ENCODE measurements around the gene PCDHGA2.
"Not testable (repeated sequence)": the region's sequence is repeated elsewhere in the genome, so short reads cannot be mapped to it uniquely, and the experiment has no call there.

Gene PCDHGA2

DNA sequence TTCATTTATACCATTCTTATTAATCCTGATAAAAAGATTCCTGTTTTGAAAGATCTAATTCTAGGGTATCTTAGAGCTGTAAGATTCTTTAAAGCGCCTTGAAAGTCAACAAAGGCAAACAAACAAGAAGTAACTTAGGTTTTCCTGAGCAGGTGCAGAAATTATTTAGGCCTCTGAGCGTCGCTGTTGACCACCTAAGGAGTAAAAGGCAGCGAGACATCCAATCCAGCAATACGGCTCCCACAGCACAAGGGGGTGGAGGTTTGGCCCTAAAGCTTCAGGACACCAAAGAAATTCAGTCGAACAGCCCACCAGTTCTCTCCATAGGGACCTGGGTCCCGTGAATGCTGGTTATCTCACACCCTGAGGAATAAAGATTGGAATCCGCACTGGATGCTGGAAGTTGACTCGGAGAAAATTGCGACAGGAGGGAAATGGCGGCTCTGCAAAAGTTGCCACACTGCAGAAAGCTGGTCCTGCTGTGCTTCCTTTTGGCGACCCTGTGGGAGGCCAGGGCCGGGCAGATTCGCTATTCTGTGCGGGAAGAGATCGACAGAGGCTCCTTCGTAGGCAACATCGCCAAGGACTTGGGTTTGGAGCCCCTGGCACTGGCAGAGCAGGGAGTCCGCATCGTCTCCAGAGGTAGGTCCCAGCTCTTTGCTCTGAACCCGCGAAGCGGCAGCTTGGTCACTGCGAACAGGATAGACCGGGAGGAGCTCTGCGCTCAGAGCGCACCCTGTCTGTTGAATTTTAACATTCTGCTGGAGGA is at the start of gene PCDHGA2:
TSS of gene PCDHGA2 (plus strand) at position 223 of the 769 bp plus-strand sequence.
- no peak for DNase-seq (ENCODE audit: low read depth)

DNA sequence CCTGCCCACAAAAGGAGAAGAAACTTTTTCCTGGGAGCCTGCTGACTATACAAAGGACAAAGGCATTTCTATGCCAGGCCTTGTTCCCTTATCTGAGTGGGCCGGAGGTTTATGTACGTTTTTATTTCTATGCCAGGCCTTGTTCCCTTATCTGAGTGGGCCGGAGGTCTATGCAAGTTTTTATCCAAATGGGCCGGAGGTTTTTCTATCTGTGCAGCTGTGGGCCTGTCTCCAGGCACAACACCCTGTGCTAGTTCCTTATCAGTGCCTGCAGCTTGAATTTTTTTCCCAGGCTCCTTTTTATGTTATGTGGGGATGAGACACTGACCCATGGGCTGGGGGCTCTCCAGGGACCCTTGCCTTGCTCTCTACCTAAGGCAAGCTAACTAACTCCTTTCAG is 40.2 kb upstream of the PCDHGA2 start:
- no peak for DNase-seq (ENCODE audit: low read depth)

DNA sequence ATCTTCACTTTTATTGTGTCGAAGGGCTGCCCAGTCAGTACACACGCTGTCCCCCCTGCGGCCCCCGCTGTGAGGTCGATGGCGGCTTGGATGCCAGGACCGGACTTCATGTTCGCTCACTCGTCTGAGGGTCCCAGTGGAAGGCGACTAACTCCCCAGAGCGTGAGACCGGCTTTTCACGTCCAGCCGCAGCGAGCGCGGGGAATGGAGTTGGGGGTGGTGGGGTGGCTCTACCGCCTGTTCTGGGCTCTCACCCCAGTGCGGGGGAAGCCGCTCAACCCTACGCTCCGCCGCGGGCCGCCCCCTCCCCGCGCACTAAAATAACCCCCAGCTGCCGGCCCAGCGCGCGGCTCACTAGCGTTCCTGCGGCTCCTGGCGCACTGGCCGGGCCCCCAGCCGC is 34.8 kb upstream of the PCDHGA2 start, which contains the start of gene SLC25A2:
TSS of gene SLC25A2 (minus strand) at position 294 of the 400 bp plus-strand sequence. CDS start at position 110, 184 bp downstream.
- no peak for DNase-seq (ENCODE audit: low read depth)

DNA sequence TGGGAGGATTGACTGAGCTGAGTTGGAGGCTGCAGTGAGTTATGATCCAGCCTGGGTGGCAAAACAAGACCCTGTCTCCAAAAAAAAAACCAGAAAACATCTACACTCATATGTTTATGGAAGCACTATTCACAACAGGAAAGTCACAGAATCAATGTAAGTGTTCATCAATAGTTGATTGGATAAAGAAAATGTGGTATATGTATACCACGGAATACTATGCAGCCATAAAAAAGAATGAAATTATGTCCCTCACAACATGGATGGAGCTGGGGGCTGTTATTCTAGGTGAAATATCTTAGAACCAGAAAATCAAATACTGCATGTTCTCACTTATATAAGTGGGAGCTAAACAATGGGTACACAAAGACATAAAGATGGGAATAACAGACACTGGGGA is 31.9 kb upstream of the PCDHGA2 start:
- DNase-seq (ENCODE audit: low read depth) = no peak

DNA sequence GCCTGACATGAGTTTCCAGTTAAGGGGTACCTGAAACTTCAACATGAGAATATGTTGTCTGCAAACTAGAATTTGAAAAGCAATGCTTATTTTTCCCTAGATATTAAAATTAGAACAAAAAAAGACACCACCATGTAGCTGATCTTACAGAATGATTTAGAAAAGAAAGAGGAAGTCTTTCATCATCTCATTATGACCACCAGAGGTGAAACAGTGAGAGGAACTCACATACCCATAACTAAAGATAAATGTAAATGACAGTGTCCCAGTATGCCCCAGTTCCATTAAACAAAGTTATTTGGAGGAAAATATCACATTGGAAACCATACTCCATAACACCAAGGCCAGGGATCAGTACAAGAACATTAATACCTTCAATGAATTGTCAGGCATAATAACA is 24.8 kb upstream of the PCDHGA2 start:
- no peak for DNase-seq (ENCODE audit: low read depth)

DNA sequence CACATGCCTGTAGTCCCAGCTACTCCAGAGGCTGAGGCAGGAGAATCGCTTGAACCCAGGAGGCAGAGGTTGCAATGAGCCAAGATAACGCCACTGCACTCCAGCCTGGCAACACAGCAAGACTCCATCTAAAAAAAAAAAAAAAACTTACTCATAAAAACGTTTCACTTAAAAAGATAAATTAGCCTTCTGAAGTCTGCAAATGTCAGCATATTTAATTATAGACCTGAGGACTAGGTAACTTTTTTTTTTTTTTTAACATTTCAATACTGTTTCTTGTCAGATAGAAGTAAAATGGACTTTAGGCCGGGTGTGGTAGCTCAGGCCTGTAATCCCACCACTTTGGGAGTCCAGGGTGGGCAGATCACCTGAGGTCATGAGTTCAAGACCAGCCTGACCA is 21.6 kb upstream of the PCDHGA2 start:
- DNase-seq (ENCODE audit: low read depth) = not testable (repeated sequence)

DNA sequence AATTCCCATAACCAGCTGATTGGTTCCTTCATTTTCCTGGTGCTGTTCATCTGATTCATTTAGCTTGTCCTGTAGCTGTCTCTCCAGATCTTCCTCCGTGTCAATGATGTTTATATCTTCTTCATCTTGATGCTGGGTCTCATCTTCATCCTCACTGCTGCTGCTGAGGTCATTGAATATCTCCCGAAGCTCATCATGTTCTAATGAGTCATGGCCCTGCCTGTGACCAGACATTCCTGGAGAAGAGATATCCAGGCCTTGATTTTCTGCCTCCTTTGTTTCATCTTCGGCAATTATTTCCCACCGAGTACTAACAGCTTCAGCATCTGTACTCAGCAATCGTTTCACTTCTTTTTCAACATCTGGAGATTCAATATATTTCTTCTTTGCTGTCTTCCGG is 19.4 kb upstream of the PCDHGA2 start:
- DNase-seq (ENCODE audit: low read depth) = no peak

DNA sequence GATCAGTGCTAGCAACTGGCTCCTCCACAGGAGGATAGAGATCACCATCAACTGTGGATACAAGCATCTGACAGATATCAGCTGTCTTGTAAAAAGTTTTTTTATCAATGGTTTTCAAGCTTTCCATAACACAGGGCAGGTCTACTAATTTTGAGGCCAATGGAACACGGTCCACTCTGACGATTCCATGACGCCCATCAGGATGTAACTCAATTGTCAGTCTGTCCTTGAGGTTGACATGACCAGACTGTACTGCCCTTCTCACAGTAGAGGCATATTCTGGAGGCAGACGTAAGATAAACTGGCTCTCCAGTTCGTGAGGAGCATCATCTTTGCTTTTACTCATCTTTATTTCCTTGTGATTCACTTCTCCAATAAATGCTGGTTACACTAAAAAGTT is 18.9 kb upstream of the PCDHGA2 start:
- no peak for DNase-seq (ENCODE audit: low read depth)

DNA sequence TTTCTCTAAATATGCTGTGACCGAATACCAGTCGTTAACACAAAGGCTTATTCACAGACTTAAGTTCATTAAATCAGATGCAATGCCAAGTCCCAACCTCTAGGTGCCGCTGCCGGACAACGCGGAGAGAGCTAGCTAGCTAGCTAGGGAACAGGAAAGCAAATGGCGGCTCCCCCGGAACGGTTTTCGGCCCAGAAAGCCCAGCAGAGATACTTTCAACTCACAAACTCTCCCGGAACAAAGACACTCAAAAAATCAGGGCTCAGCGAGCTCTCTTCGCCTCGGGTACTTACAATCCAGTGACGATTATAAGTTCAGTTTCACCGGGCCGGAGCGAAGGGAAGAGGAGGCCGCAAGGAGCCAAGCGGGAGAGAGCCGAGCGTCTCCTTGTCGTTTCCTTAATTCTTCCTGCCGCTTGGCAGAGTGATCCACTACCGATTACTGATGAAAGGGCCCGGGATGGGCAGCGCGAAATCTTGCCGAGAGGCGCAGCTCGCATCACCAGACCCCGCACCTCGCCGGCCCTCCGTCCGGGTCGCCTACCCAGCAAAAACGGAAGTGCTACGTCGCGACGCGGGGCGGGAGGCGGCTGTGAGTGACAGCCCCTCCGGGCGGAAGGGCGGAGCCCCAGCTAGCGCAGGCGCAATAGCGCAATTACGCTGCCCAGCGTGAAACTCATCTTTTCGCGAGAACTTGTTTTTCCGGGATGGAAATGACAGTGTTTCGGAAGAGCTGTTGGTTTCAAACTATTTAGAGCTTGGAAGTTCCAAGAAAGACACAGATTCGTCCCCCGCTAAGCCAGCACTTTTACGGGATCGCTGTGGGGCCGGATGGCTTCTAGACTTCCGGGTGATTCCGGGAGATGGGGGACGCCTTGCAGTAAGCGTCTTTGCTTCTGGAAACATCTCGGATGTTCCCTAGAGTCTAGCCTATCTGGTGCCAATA is 18.1 kb upstream of the PCDHGA2 start, which contains the start of gene TAF7:
TSS of gene TAF7 (minus strand) at position 560 of the 945 bp plus-strand sequence. CDS start 740 bp downstream, outside the sequence.
- peak; percentile 87 for DNase-seq (ENCODE audit: low read depth)

DNA sequence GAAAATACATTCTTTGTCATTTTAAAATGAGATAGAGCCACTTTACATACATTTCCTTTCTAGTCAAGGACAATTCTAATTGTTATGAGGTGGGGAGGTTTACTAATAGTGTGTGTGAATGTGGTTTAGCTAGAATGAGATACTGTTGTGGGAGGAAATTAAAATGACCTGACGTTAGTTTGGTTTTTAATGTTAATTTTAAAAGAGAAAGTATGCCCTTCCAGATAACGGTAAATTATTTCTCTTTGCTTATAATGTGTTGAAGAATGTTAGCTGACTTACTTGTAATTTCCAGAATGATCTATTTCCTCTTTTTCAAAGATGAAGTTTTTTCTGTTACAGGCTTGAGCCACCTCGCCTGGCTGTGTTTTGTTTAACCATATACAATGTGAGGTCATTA is 16.3 kb upstream of the PCDHGA2 start:
- no peak for DNase-seq (ENCODE audit: low read depth)

DNA sequence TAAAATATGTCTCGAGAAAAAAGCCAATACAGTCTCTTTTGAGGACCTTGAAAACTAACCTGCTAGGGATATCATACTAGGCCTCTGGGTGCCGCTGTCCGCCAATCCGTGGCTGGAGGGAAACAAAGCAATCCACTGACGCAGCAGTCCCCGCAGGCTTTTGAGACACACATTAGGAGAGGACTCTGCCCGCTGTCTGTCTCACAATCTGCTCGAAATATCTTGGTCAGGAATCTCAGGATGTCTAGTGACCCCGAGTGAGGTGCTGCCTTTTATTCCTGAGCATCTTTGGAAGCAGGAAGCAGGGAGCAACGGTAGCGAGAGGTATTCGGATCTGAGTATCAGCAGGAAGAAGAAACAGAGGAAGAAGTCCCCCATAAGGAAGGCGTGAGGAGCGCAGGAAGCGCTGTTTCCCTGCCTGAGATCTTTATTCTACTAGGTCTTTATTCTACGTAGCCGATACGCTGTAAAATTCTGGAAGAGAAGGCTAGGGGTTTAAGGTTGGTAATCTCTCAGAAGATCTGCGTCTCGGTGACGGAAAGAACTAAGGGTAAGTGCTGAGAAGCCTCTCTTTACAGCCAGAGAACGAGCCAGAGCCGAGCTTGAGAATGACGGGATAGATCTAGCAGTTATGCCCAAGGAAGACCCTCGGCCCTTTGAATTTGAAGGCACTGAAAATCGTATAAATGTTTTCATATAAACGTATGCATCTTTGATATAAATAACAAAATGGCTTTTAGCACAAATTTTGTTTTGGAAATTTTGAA is 12.3 kb upstream of the PCDHGA2 start:
- peak; percentile 43 for DNase-seq (ENCODE audit: low read depth)

DNA sequence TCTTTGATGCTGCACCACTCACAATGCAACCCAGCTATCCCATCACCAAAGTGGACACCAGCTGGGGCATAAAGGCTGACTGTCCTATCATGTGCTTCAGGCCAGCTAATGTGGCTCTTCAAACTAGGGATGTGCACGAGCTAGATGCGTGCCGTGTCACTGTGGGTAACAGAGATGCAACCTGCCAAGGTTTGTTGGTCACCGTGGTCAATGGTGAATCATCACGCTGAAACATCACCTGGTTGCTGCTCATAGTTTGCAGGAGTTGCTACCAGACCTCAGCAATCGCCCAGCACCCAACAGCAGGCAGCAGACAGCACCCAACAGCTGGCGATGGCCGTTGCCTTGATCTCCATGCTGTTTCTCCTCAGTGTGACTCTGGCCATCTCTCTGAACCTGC is 10.3 kb upstream of the PCDHGA2 start:
- no peak for DNase-seq (ENCODE audit: low read depth)

DNA sequence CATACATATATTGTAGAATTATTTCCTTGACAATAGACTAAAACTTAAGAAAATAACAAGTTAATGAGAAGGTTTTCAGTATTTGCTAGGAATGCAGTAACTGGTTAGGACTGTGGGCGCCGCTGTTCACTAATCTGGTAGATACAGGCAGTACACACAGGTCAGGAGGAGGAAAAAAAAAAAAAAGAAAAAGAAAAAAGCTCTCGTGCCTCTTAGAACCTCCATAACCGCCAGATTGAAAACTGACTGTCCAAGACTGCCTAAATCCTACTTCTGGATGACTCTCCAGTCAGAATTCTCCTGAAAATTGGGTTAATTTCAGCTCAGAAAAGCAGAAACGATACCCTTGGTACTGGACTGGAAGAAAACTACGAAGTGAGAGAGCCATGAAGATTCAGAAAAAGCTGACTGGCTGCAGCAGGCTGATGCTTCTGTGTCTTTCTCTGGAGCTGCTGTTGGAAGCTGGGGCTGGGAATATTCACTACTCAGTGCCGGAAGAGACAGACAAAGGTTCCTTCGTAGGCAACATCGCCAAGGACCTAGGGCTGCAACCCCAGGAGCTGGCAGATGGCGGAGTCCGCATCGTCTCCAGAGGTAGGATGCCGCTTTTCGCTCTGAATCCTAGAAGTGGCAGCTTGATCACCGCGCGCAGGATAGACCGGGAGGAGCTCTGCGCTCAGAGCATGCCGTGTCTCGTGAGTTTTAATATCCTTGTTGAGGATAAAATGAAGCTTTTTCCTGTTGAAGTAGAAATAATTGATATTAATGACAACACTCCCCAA is 8.1 kb upstream of the PCDHGA2 start, which contains the start of gene PCDHGA1:
TSS of gene PCDHGA1 (plus strand) at position 216 of the 782 bp plus-strand sequence.
- DNase-seq (ENCODE audit: low read depth) = no peak

DNA sequence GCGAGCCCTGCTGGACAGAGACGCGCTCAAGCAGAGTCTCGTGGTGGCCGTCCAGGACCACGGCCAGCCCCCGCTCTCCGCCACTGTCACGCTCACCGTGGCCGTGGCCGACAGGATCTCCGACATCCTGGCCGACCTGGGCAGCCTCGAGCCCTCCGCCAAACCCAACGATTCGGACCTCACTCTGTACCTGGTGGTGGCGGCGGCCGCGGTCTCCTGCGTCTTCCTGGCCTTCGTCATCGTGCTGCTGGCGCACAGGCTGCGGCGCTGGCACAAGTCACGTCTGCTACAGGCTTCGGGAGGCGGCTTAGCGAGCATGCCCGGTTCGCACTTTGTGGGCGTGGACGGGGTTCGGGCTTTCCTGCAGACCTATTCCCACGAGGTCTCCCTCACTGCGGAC is 6.0 kb upstream of the PCDHGA2 start:
- DNase-seq (ENCODE audit: low read depth) = not testable (repeated sequence)

DNA sequence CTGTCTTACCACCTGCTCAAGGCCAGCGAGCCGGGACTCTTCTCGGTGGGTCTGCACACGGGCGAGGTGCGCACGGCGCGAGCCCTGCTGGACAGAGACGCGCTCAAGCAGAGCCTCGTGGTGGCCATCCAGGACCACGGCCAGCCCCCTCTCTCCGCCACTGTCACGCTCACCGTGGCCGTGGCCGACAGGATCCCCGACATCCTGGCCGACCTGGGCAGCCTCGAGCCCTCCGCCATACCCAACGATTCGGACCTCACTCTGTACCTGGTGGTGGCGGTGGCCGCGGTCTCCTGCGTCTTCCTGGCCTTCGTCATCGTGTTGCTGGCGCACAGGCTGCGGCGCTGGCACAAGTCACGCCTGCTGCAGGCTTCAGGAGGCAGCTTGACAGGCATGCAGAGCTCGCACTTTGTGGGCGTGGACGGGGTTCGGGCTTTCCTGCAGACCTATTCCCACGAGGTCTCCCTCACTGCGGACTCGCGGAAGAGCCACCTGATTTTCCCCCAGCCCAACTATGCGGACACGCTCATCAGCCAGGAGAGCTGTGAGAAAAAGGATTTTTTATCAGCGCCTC is 2.3 kb downstream of the PCDHGA2 start:
- not testable (repeated sequence) for DNase-seq (ENCODE audit: low read depth)

DNA sequence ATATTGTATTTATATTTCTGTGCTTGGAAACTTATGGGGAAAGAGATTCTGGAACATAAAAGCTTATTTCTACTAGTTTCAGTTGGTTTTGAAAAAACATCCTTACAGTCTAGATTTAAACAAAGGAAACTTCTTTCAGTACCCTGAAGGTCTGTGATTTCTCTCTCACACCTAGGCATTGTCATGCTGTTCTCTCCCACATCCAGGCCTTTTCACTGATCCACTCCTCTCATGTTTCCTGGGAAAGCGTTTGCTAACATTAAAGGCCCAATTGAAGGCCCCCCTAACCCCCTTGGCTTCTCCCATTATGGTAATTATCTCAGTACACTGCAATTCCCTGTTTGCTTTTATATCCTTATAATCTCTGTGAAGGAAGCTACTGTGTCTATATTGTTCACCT is 4.2 kb downstream of the PCDHGA2 start:
- DNase-seq (ENCODE audit: low read depth) = no peak

DNA sequence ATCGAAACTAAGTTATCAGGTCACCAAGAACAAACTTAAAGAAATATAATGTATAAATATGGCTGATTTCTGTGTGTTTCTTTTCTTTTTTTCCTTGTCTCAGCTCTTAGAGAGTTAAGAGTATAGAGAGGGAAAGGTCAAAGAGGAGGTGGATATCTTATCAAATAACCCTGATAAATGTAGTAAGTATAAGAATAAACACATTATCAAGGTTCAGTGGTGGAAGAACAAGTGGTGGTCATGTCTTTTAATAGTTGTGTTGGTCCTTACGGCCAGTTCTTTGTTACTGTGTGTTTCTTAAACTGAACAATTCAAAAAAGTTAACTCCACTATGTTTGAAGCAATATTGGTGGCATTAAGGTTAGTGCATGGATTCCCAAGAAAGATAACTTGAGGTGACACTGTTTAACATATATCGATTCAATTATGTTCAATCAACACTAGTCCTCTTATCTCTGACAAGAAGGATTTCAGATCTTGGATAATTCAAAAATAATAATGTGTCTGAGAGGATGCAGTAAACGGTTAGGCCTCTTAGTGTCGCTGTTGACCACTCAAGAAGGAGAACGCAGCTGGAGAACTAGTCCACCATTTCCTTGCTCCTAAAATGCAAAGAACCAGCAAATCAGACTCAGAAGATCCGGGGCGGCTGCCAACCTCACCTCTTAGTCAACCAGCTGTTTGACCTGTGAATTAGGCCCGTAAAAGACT is 4.8 kb downstream of the PCDHGA2 start, which contains the start of gene PCDHGA3:
TSS of gene PCDHGA3 (plus strand) at position 588 of the 711 bp plus-strand sequence. CDS start 205 bp downstream, outside the sequence.
- DNase-seq (ENCODE audit: low read depth) = no peak

DNA sequence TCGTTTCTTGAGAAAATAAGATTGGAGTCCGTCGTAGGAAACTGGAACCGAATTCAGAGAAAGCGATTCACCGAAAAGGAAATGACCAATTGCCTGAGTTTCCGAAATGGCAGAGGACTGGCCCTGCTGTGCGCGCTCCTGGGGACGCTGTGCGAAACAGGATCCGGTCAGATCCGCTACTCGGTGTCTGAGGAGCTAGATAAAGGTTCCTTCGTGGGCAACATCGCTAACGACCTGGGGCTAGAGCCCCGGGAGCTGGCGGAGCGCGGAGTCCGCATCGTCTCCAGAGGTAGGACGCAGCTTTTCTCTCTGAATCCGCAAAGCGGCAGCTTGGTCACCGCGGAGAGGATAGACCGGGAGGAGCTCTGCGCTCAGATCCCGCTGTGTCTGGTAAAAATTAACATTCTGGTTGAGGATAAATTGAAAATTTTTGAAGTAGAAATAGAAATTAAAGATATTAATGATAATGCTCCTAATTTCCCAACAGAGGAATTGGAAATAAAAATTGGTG is 5.4 kb downstream of the PCDHGA2 start:
- no peak for DNase-seq (ENCODE audit: low read depth)

DNA sequence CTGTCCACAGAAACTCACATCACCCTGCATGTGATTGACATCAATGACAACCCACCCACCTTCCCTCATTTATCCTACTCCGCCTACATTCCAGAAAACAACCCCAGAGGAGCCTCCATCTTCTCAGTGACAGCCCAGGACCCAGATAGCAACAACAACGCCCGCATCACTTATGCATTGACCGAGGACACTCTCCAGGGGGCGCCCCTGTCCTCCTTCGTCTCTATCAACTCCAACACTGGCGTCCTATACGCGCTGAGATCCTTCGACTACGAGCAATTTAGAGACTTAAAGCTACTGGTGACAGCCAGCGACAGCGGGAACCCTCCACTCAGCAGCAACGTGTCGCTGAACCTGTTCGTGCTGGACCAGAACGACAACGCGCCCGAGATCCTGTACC is 6.8 kb downstream of the PCDHGA2 start:
- no peak for DNase-seq (ENCODE audit: low read depth)

DNA sequence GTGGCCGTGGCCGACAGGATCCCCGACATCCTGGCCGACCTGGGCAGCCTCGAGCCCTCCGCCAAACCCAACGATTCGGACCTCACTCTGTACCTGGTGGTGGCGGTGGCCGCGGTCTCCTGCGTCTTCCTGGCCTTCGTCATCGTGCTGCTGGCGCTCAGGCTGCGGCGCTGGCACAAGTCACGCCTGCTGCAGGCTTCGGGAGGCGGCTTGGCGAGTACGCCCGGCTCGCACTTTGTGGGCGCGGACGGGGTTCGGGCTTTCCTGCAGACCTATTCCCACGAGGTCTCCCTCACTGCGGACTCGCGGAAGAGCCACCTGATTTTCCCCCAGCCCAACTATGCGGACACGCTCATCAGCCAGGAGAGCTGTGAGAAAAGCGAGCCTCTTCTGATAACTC is 7.5 kb downstream of the PCDHGA2 start:
- DNase-seq (ENCODE audit: low read depth) = not testable (repeated sequence)
